ENCODE measurements around the gene FAF1.

The FAF1 gene

DNA sequence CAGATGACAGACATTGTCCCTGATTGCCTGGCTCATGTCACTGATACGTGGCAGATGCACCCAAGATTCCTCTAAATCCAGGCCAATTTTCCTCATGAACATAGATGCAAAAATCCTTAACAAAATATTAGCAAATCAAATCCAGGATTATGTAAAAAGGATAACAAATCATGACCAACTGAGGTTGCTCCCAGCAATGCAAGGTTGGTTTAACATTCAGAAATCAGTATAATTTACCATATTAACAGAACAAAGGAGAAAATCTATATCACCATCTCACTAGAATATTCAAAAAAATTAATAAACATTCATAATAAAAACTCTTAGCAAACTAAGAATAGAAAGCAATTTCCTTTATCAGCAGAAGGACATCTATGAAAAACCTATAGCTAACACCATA is 39.7 kb downstream of the FAF1 start:
- TF ChIP-seq CREB1 (IDR thresholded peaks at IDR 0.05; ENCODE audit: low read depth) (no peak), TAF1 (IDR thresholded peaks at IDR 0.05; ENCODE audit: low read depth) (no peak), NFIC (IDR thresholded peaks at IDR 0.05) (no peak), TEAD4 (IDR thresholded peaks at IDR 0.05) (no peak), TCF12 (IDR thresholded peaks at IDR 0.05; ENCODE audit: low read depth) (no peak), YY1 (IDR thresholded peaks at IDR 0.05; ENCODE audit: low read depth) (no peak), FOXM1 (IDR thresholded peaks at IDR 0.05; ENCODE audit: borderline replicate concordance, low read depth) (no peak), RAD21 (IDR thresholded peaks at IDR 0.05; ENCODE audit: low read depth) (no peak), EGR1 (IDR thresholded peaks at IDR 0.05) (no peak), EP300 (IDR thresholded peaks at IDR 0.05; ENCODE audit: borderline replicate concordance) (no peak), CEBPB (IDR thresholded peaks at IDR 0.05) (no peak), ZBTB7A (IDR thresholded peaks at IDR 0.05; ENCODE audit: low read depth) (no peak)
- TF ChIP-seq, protein P1, sequence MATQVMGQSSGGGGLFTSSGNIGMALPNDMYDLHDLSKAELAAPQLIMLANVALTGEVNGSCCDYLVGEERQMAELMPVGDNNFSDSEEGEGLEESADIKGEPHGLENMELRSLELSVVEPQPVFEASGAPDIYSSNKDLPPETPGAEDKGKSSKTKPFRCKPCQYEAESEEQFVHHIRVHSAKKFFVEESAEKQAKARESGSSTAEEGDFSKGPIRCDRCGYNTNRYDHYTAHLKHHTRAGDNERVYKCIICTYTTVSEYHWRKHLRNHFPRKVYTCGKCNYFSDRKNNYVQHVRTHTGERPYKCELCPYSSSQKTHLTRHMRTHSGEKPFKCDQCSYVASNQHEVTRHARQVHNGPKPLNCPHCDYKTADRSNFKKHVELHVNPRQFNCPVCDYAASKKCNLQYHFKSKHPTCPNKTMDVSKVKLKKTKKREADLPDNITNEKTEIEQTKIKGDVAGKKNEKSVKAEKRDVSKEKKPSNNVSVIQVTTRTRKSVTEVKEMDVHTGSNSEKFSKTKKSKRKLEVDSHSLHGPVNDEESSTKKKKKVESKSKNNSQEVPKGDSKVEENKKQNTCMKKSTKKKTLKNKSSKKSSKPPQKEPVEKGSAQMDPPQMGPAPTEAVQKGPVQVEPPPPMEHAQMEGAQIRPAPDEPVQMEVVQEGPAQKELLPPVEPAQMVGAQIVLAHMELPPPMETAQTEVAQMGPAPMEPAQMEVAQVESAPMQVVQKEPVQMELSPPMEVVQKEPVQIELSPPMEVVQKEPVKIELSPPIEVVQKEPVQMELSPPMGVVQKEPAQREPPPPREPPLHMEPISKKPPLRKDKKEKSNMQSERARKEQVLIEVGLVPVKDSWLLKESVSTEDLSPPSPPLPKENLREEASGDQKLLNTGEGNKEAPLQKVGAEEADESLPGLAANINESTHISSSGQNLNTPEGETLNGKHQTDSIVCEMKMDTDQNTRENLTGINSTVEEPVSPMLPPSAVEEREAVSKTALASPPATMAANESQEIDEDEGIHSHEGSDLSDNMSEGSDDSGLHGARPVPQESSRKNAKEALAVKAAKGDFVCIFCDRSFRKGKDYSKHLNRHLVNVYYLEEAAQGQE (IDR thresholded peaks at IDR 0.05; ENCODE audit: low read depth), result no peak
- TF ChIP-seq, protein P2, sequence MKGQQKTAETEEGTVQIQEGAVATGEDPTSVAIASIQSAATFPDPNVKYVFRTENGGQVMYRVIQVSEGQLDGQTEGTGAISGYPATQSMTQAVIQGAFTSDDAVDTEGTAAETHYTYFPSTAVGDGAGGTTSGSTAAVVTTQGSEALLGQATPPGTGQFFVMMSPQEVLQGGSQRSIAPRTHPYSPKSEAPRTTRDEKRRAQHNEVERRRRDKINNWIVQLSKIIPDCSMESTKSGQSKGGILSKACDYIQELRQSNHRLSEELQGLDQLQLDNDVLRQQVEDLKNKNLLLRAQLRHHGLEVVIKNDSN (IDR thresholded peaks at IDR 0.05), result no peak
- TF ChIP-seq, protein P3, sequence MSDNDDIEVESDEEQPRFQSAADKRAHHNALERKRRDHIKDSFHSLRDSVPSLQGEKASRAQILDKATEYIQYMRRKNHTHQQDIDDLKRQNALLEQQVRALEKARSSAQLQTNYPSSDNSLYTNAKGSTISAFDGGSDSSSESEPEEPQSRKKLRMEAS (IDR thresholded peaks at IDR 0.05), result no peak

DNA sequence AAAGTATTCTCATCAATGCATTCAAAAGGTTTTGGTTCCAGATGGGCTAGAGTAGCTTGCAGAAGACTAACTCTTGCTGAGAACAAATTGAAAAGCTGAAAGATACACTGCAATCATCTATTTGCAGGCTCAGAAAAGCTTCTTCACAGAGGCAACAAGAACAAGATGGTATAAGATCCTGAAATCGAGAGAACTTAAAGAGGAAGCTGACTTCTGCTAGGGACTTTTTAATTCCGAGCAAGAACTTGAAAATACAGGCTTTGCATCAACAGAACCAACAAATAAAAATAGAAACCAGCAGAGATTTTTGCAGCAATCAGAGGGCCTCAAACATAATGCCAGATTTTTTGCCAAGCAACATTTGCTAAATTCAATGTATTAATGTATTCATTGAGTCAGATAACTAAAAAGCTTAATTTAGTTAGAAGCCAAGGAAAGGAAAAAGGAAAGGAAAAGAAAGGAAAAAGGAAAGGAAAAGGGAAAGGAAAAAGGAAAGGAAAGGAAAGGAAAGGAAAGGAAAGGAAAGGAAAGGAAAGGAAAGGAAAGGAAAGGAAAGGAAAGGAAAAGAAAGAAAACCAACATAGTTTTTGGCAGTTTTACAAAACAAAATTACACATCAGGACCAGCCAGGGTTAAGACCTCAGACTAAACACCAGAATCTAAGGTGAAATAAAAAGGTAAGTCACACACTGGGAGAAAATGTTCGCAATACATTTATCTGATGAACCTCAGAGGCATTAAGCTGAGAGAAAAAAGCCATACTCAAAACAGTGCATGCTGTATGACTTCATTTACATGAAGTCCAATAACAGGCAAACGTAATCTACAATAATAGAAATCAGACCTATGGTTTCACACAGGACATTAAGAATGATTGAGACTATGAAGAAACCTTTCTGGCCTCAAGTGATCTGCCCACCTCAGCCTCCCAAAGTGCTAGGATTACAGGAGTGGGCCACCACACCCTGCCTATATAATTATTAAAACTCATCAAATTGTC is 42.6 kb downstream of the FAF1 start:
- TF ChIP-seq CREB1 (IDR thresholded peaks at IDR 0.05; ENCODE audit: low read depth), result no peak

DNA sequence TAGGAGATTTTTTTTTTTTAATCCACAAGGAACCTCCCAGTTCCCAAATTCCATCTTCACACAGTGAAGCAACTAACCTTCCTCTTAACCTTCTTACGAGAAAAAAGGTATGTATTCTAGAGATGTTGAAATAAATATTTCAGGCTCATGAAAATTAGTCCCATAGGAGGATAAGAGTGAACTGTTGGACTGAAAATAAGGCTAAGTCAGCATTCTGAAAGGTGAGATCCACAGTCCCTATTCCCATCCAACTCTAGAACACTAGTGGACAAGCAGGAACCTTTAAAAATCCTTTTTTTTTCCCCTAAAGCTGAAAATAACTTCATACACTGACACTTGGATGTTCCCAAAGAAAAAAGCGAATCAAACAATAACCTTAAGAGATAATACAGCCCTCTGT is 44.4 kb downstream of the FAF1 start:
- TF ChIP-seq NFIC (IDR thresholded peaks at IDR 0.05), result no peak
- no peak for TF ChIP-seq RAD21 (IDR thresholded peaks at IDR 0.05; ENCODE audit: low read depth)
- no peak for TF ChIP-seq CEBPB (IDR thresholded peaks at IDR 0.05)
- TF ChIP-seq TAF1 (IDR thresholded peaks at IDR 0.05; ENCODE audit: low read depth), result no peak
- TF ChIP-seq TEAD4 (IDR thresholded peaks at IDR 0.05), result no peak

DNA sequence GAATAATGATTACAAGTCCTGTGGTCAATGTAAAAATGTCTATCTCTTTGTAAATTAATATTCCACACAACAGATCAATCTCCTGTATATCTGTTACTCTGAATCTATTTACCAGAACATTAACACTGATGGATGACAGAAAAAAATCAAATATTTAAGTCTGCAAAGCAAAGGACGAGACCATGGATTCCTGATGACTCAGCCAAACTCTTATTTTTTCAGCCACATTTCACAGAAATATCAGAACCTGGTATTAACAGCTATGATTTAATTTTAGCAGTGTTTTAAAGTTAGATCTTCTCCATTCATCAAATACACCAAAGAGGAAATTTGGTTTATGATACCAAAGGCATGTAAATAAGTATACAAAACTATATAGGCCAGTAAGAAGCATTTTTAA is 46.1 kb downstream of the FAF1 start:
- TF ChIP-seq TAF1 (IDR thresholded peaks at IDR 0.05; ENCODE audit: low read depth), result no peak
- TF ChIP-seq RAD21 (IDR thresholded peaks at IDR 0.05; ENCODE audit: low read depth), result no peak
- no peak for TF ChIP-seq EP300 (IDR thresholded peaks at IDR 0.05; ENCODE audit: borderline replicate concordance)
- no peak for TF ChIP-seq NFIC (IDR thresholded peaks at IDR 0.05)
- no peak for TF ChIP-seq TCF12 (IDR thresholded peaks at IDR 0.05; ENCODE audit: low read depth)
- no peak for TF ChIP-seq YY1 (IDR thresholded peaks at IDR 0.05; ENCODE audit: low read depth)
- TF ChIP-seq TEAD4 (IDR thresholded peaks at IDR 0.05), result no peak

DNA sequence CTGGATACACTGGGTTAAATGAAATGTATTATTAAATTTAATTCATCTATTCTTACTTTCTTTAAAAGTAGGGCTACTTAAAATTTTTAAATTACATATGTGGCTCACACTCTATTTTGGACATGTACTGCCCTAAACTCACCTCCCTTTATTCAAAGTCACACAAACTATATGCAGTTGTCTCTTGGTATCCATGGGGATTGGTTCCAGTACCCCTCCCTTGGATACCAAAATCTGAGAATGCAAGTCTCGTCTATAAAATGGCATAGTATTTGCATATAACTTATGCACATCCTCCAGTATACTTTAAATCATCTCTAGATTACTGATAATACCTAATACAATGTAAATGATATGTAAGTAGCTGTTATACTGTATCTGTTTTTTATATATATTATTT is 57.6 kb downstream of the FAF1 start:
- TF ChIP-seq, protein P3 (IDR thresholded peaks at IDR 0.05), result no peak
- TF ChIP-seq CEBPB (IDR thresholded peaks at IDR 0.05) (no peak), TEAD4 (IDR thresholded peaks at IDR 0.05) (no peak), EGR1 (IDR thresholded peaks at IDR 0.05) (no peak), NFIC (IDR thresholded peaks at IDR 0.05) (no peak), CREB1 (IDR thresholded peaks at IDR 0.05; ENCODE audit: low read depth) (no peak), RAD21 (IDR thresholded peaks at IDR 0.05; ENCODE audit: low read depth) (no peak), TAF1 (IDR thresholded peaks at IDR 0.05; ENCODE audit: low read depth) (no peak), ZBTB7A (IDR thresholded peaks at IDR 0.05; ENCODE audit: low read depth) (no peak), FOXM1 (IDR thresholded peaks at IDR 0.05; ENCODE audit: borderline replicate concordance, low read depth) (no peak), YY1 (IDR thresholded peaks at IDR 0.05; ENCODE audit: low read depth) (no peak), EP300 (IDR thresholded peaks at IDR 0.05; ENCODE audit: borderline replicate concordance) (no peak), TCF12 (IDR thresholded peaks at IDR 0.05; ENCODE audit: low read depth) (no peak)
- TF ChIP-seq, protein P2 (IDR thresholded peaks at IDR 0.05), result no peak
- TF ChIP-seq, protein P1 (IDR thresholded peaks at IDR 0.05; ENCODE audit: low read depth), result no peak

DNA sequence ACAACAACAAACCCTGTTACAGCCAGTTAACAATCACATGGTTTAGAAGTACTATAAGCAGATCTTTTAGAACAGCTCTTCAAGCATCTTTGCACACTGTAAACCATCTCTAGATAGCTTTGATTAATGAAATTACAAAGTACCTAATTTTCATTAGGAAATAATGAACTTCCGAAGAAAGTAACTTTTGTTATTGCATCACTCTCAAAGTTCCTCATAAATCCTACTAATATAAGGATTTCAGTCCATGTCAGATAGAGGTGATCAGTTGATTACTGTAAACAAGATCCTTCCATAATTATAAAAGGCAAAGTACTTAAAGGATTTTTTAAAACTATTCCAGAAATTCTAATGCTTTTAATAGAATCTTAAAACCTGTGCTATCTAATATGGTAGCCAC is 58.2 kb downstream of the FAF1 start:
- TF ChIP-seq EGR1 (IDR thresholded peaks at IDR 0.05) (no peak), TEAD4 (IDR thresholded peaks at IDR 0.05) (no peak), ZBTB7A (IDR thresholded peaks at IDR 0.05; ENCODE audit: low read depth) (no peak), CEBPB (IDR thresholded peaks at IDR 0.05) (no peak), FOXM1 (IDR thresholded peaks at IDR 0.05; ENCODE audit: borderline replicate concordance, low read depth) (no peak), TCF12 (IDR thresholded peaks at IDR 0.05; ENCODE audit: low read depth) (no peak), CREB1 (IDR thresholded peaks at IDR 0.05; ENCODE audit: low read depth) (no peak), TAF1 (IDR thresholded peaks at IDR 0.05; ENCODE audit: low read depth) (no peak), RAD21 (IDR thresholded peaks at IDR 0.05; ENCODE audit: low read depth) (no peak), YY1 (IDR thresholded peaks at IDR 0.05; ENCODE audit: low read depth) (no peak), EP300 (IDR thresholded peaks at IDR 0.05; ENCODE audit: borderline replicate concordance) (no peak), NFIC (IDR thresholded peaks at IDR 0.05) (no peak)
- TF ChIP-seq, protein P2 (IDR thresholded peaks at IDR 0.05), result no peak
- TF ChIP-seq, protein P1 (IDR thresholded peaks at IDR 0.05; ENCODE audit: low read depth), result no peak
- TF ChIP-seq, protein P3 (IDR thresholded peaks at IDR 0.05), result no peak
